Astrocyte (in vitro differentiated cells and primary cell): Measurements from ENCODE around the gene DNAH1.

Experiments
- CTCF ChIP-seq: IDR thresholded peaks from 2 replicates; pipeline ENCODE4 v1.5.1; 2011; ENCODE audit warnings: low read depth, mild to moderate bottlenecking, inconsistent platforms, low read length, moderate library complexity; ENCODE audit not compliant: insufficient read depth
- EZH2 ChIP-seq: IDR thresholded peaks from 2 replicates; pipeline ENCODE4 v1.6.1; 2012; ENCODE audit warnings: mild to moderate bottlenecking, low read length, inconsistent platforms; ENCODE audit not compliant: insufficient read depth

- TF ChIP-seq CTCF: no peak
- no peak for TF ChIP-seq EZH2
Observed at GRCh38 chr3:52328536-52329080, 12.5 kb downstream of the DNAH1 start.
